Adipocyte (in vitro differentiated cells): ENCODE measurements around the gene DEDD2.

Source experiments
- DNase-seq: peaks from one replicate; pipeline ENCODE4 v3.0.0-alpha.2; 2015; ENCODE audit warnings: low read depth
- H3K27me3 ChIP-seq: replicated peaks from 2 replicates; pipeline ENCODE4 v1.7.0; 2013; ENCODE audit warnings: mild to moderate bottlenecking, low read length, moderate library complexity; ENCODE audit not compliant: control insufficient read depth, insufficient read depth
- H3K36me3 ChIP-seq: 2 replicates; pipeline ENCODE4 v1.7.0; 2013; ENCODE audit warnings: low read length, mild to moderate bottlenecking, moderate library complexity; ENCODE audit not compliant: control insufficient read depth, insufficient read depth, severe bottlenecking
- H3K4me1 ChIP-seq: 2 replicates; pipeline ENCODE4 v1.7.0; 2013; ENCODE audit warnings: mild to moderate bottlenecking, low read length, moderate library complexity; ENCODE audit not compliant: control insufficient read depth, insufficient read depth
- H3K4me3 ChIP-seq: 2 replicates; pipeline ENCODE4 v1.7.0; 2013; ENCODE audit warnings: mild to moderate bottlenecking, low read length, moderate library complexity
- H3K9ac ChIP-seq: 2 replicates; pipeline ENCODE4 v1.7.0; 2013; ENCODE audit warnings: mild to moderate bottlenecking, low read length, moderate library complexity
- H3K9me3 ChIP-seq: 2 replicates; pipeline ENCODE4 v1.7.0; 2013; ENCODE audit warnings: mild to moderate bottlenecking, low read length, moderate library complexity; ENCODE audit not compliant: control insufficient read depth

DEDD2 gene

DNA sequence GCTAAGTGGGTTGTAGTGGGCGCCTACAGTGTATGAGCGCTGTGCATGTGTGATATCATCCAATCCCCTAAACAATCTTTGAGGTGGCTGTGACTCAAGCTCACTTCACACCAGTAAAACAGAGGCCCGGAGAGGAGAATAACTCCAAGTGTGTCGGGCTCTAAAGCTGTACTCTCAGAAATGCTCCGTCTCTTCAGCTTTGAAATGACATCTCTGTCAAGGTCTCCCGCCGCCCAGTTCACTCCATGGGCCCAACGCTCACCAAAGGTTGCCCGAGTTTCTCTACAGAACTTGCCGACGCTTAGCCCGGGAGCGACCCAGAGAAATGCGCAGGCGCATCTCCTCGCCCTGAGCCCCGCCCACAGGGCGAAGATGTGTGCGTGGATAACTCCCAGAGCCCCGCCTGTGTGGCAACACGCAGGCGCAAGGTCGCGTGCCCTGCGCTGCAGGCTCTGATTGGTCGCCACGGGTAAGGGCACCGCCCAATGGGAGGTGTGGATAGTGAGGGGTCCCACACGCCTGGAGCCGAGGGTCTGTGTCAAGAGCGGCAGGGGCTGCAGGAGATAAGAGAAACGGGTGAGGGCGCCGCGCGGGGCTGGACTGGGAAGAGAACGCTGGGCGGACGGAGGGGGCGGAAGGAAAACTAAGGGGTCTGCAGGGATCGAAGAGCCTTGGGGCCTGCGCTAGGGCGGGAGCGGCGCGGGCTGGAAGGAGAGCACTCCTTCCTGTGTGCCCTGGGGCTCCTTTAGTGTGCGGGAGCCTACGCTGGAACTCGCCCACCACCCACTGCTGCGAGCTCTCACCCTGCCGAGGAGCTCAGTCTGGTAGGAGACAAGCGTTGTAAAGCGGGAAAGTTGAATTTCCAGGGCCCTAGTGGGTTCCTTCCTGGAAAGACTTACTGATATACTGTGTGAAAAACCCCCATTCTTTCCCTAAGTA lies 2.6 kb upstream of the DEDD2 start, which contains the start of gene ZNF526:
Gene ZNF526, plus strand, starts transcription at position 501 of the 939 bp plus-strand sequence. CDS start 4,092 bp downstream, outside the sequence.
- peak; percentile 99 for DNase-seq
- Histone ChIP-seq H3K9me3 (no peaks in the 10 kb centered on the region), H3K27me3 (no peaks in the 10 kb centered on the region), H3K4me1 (peaks cover 32% of the 10 kb centered on the region), H3K4me3 (peak within 1 kb of the TSS; percentile 98), H3K36me3 (peaks cover 10% of the 10 kb centered on the region), H3K9ac (peak within 1 kb of the TSS; percentile 98)

- peak; percentile 69 for DNase-seq
These were observed 591 bp downstream of the DEDD2 start for GRCh38 chr19:42216653-42217519.

DNA sequence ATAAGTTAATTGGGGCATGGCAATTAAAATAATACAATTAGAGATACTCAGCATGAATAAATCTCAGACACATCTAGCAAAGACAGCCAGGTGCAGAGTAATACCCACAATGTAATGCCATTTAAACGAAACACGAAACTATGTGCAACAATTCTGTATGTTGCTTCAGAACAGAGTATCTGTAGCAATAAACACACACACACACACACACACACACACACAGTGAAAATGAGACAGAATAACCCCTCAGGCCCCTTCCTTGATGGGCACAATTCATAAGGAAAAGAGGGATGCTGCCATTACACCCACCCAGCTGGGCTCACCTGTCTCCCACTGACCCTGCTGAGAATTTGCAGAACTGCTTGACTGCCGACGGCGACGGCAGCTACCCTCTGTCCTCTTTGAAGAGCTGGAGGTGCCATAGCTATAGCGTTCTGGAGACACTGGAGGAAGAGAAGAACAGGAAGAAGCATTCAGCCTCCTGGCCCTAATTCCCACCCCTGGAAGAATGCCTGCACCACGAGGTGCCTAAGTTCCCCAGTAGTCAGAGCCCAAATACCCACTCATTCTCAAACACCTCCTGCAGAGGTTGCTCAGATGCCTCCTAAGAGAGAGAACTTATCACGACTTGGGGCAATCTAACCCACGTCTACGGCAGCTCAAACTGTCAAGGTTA lies 2.5 kb downstream of the DEDD2 start:
- H3K27me3 ChIP-seq, result no peaks in the 10 kb centered on the region
- no peak for DNase-seq
- no peaks in the 10 kb centered on the region for H3K9me3 ChIP-seq
- no peak overlapping the region for H3K9ac ChIP-seq
- H3K36me3 ChIP-seq, result peaks cover 14% of the 10 kb centered on the region
- no peak overlapping the region for H3K4me3 ChIP-seq
- peaks cover 20% of the 10 kb centered on the region for H3K4me1 ChIP-seq

More at GRCh38 chr19:42216653-42217519, 591 bp downstream of the DEDD2 start:
- H3K9ac ChIP-seq, result peak overlapping the region; percentile 89
- H3K4me3 ChIP-seq, result peak overlapping the region; percentile 96
- H3K4me1 ChIP-seq, result peaks cover 32% of the 10 kb centered on the region
- peaks cover 13% of the 10 kb centered on the region for H3K36me3 ChIP-seq
- no peaks in the 10 kb centered on the region for H3K9me3 ChIP-seq
- H3K27me3 ChIP-seq, result no peaks in the 10 kb centered on the region

GRCh38 chr19:42212886-42213285 lies 4.6 kb downstream of the DEDD2 start:
- Histone ChIP-seq H3K9ac (no peak overlapping the region), H3K36me3 (peaks cover 28% of the 10 kb centered on the region), H3K9me3 (no peaks in the 10 kb centered on the region), H3K27me3 (no peaks in the 10 kb centered on the region), H3K4me3 (no peak overlapping the region), H3K4me1 (peaks cover 11% of the 10 kb centered on the region)
- DNase-seq, result no peak

GRCh38 chr19:42208612-42209011 lies 8.9 kb downstream of the DEDD2 start:
- no peak overlapping the region for H3K4me3 ChIP-seq
- no peaks in the 10 kb centered on the region for H3K27me3 ChIP-seq
- peaks cover 32% of the 10 kb centered on the region for H3K36me3 ChIP-seq
- peaks cover 5% of the 10 kb centered on the region for H3K4me1 ChIP-seq
- DNase-seq, result no peak
- no peak overlapping the region for H3K9ac ChIP-seq
- H3K9me3 ChIP-seq, result no peaks in the 10 kb centered on the region

- no peak overlapping the region for H3K4me3 ChIP-seq
- DNase-seq, result peak; percentile 62
- peaks cover 34% of the 10 kb centered on the region for H3K36me3 ChIP-seq
These were observed 9.7 kb downstream of the DEDD2 start for GRCh38 chr19:42207767-42208271.

GRCh38 chr19:42206871-42207755 lies 10.4 kb downstream of the DEDD2 start:
- H3K27me3 ChIP-seq, result no peaks in the 10 kb centered on the region
- no peak overlapping the region for H3K4me3 ChIP-seq
- no peaks in the 10 kb centered on the region for H3K9me3 ChIP-seq
- no peak overlapping the region for H3K9ac ChIP-seq
- H3K36me3 ChIP-seq, result peaks cover 36% of the 10 kb centered on the region
- peaks cover 6% of the 10 kb centered on the region for H3K4me1 ChIP-seq
- peak; percentile 7 for DNase-seq

More at GRCh38 chr19:42207767-42208271, 9.7 kb downstream of the DEDD2 start:
- Histone ChIP-seq H3K9ac (no peak overlapping the region), H3K9me3 (no peaks in the 10 kb centered on the region), H3K4me1 (peaks cover 5% of the 10 kb centered on the region), H3K27me3 (no peaks in the 10 kb centered on the region)

- Histone ChIP-seq H3K36me3 (peaks cover 41% of the 10 kb centered on the region), H3K9me3 (no peaks in the 10 kb centered on the region), H3K4me1 (peaks cover 14% of the 10 kb centered on the region), H3K9ac (no peak overlapping the region), H3K4me3 (no peak overlapping the region), H3K27me3 (no peaks in the 10 kb centered on the region)
- DNase-seq, result no peak
These were observed 12.8 kb downstream of the DEDD2 start for GRCh38 chr19:42204664-42205063.

DNA sequence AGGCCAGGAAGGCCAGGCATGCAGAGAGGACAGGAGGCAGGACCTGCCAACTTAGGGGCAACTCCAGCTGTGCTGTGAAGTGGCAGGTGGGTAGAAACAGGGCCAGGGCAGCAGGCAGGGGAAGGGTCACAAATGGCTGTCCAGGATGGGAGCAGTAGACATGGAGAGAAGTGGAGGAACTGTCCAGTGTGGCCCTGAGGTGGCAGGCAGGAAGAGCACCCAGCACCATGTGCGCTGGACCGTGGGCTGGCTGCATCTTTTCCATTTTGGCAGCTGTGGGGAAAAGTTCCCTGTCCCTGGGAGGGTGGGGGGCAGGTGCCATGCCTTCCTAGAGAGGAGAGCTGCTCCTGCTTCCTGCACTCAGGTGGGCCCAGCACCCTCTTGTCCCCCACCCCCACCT lies 13.8 kb downstream of the DEDD2 start:
- no peak overlapping the region for H3K9ac ChIP-seq
- no peaks in the 10 kb centered on the region for H3K9me3 ChIP-seq
- peaks cover 41% of the 10 kb centered on the region for H3K36me3 ChIP-seq
- no peak for DNase-seq
- peaks cover 14% of the 10 kb centered on the region for H3K4me1 ChIP-seq
- H3K27me3 ChIP-seq, result no peaks in the 10 kb centered on the region
- H3K4me3 ChIP-seq, result no peak overlapping the region

- no peak overlapping the region for H3K4me3 ChIP-seq
- H3K27me3 ChIP-seq, result no peaks in the 10 kb centered on the region
- H3K4me1 ChIP-seq, result peaks cover 10% of the 10 kb centered on the region
- no peak for DNase-seq
- no peaks in the 10 kb centered on the region for H3K9me3 ChIP-seq
- H3K36me3 ChIP-seq, result peaks cover 41% of the 10 kb centered on the region
- H3K9ac ChIP-seq, result no peak overlapping the region
These were observed 15.1 kb downstream of the DEDD2 start for GRCh38 chr19:42202290-42202880.
